Right atrium auricular region (tissue), 2 donors: ENCODE results near the gene ABCB9. TPM values are rescaled to one million over a fixed set of nuclear protein-coding genes. Genes with fewer than 3 reads are reported as not detected.
A peak's percentile ranks its signal among the peaks of the same experiment; 100 is the strongest.

ENCODE experiments used
- DNase-seq: peaks from one replicate; pipeline ENCODE4 v3.0.0-alpha.2; 2019; ENCODE audit warnings: low spot score
- H3K27ac ChIP-seq, 2 donors: fragments of 200-600 bp; sonication (generic); 1 replicate in 1 of 2; 2 replicates in 1 of 2; pipeline ENCODE4 v1.5.1; 2016 to 2019
- H3K27me3 ChIP-seq, 2 donors: fragments of 200-600 bp; sonication (generic); one replicate each; pipeline versions ENCODE4 v1.5.1 to v1.6.0; 2017 to 2019
- H3K36me3 ChIP-seq: fragments of 200-600 bp; sonication (generic); one replicate; pipeline ENCODE4 v1.5.1; 2016
- H3K4me1 ChIP-seq, 2 donors: fragments of 200-600 bp; sonication (generic); one replicate each; pipeline versions ENCODE4 v1.5.1 to v1.6.0; 2017 to 2019
- H3K4me3 ChIP-seq, 2 donors: fragments of 200-600 bp; sonication (generic); 1 replicate in 1 of 2; 2 replicates in 1 of 2; pipeline ENCODE4 v1.5.1; 2017 to 2019; ENCODE audit warnings: mild to moderate bottlenecking in 1 of 2, moderate library complexity in 1 of 2
- H3K9me3 ChIP-seq, 2 donors: fragments of 200-600 bp; sonication (generic); one replicate each; pipeline ENCODE4 v1.5.1; 2019
- CTCF ChIP-seq, 2 donors: fragments of 200-600 bp; sonication (generic); IDR thresholded peaks; one replicate each; pipeline ENCODE4 v1.5.1; 2019; ENCODE audit warnings: antibody characterized with exemption in 2 of 2
- total RNA-seq, 2 donors: library from RNA; depleted of rRNA; stranded (reverse); fragments of >200 nt; gene quantifications; one replicate each; pipeline ENCODE4 v1.1.0, GENCODE V29; 2016

Gene ABCB9
- total RNA-seq, 2 donors from 2014 or later = 4.9 to 5.7 TPM

- Histone ChIP-seq H3K36me3 (no peaks in the 10 kb centered on the region), H3K27ac (peak overlapping the region; percentile 89 to 96), H3K4me1 (peaks cover 0 to 35% of the 10 kb centered on the region in 2 donors), H3K27me3 (no peaks in the 10 kb centered on the region), H3K4me3 (no peak overlapping the region), H3K9me3 (peaks cover 0 to 4% of the 10 kb centered on the region in 2 donors)
- no peak for DNase-seq
- no peak for TF ChIP-seq CTCF (IDR thresholded peaks at IDR 0.05)
These were observed 69.6 kb downstream of the ABCB9 start for GRCh38 chr12:122896662-122897061.

- no peaks in the 10 kb centered on the region for H3K36me3 ChIP-seq
- DNase-seq = peak; percentile 91
- H3K27ac ChIP-seq = peak within 1 kb of the TSS; percentile 89 to 96
- H3K4me1 ChIP-seq = peaks cover 0 to 42% of the 10 kb centered on the region in 2 donors
- H3K9me3 ChIP-seq = peaks cover 0 to 4% of the 10 kb centered on the region in 2 donors
- no peak for TF ChIP-seq CTCF (IDR thresholded peaks at IDR 0.05)
- H3K4me3 ChIP-seq = peak within 1 kb of the TSS; percentile 86 to 95
- H3K27me3 ChIP-seq = no peaks in the 10 kb centered on the region
These were observed 70.3 kb downstream of the ABCB9 start, which contains the start of gene VPS37B for GRCh38 chr12:122895704-122896636. Gene VPS37B (minus strand): TSS chr12:122896124. CDS start chr12:122896062, 62 bp downstream.

- Histone ChIP-seq H3K36me3 (no peaks in the 10 kb centered on the region), H3K9me3 (peaks cover 0 to 4% of the 10 kb centered on the region in 2 donors), H3K4me3 (peak overlapping the region; percentile 86 to 95), H3K27me3 (no peaks in the 10 kb centered on the region), H3K4me1 (peaks cover 0 to 49% of the 10 kb centered on the region in 2 donors), H3K27ac (peak overlapping the region; percentile 89 to 96)
- DNase-seq = no peak
- no peak for TF ChIP-seq CTCF (IDR thresholded peaks at IDR 0.05)
These were observed 71.0 kb downstream of the ABCB9 start for GRCh38 chr12:122895320-122895703.

- no peak for TF ChIP-seq CTCF (IDR thresholded peaks at IDR 0.05)
- H3K27ac ChIP-seq = peak overlapping the region; percentile 89 to 96
- H3K36me3 ChIP-seq = no peaks in the 10 kb centered on the region
- H3K9me3 ChIP-seq = peaks cover 0 to 4% of the 10 kb centered on the region in 2 donors
- peaks cover 0 to 57% of the 10 kb centered on the region in 2 donors for H3K4me1 ChIP-seq
- DNase-seq = no peak
- no peaks in the 10 kb centered on the region for H3K27me3 ChIP-seq
- peak overlapping the region; percentile 86 to 95 for H3K4me3 ChIP-seq
These were observed 71.8 kb downstream of the ABCB9 start for GRCh38 chr12:122894193-122895121.
